Ishikawa (cell line): ENCODE measurements around the gene PCDHGA12.

ENCODE experiments used
- CEBPB ChIP-seq: IDR thresholded peaks from 2 replicates; pipeline ENCODE4 v1.6.1; 2012
- CREB1 ChIP-seq: IDR thresholded peaks from 2 replicates; pipeline ENCODE4 v1.6.1; 2012; ENCODE audit warnings: low read depth
- EGR1 ChIP-seq: IDR thresholded peaks from 2 replicates; pipeline ENCODE4 v1.6.1; 2012
- EP300 ChIP-seq: IDR thresholded peaks from 2 replicates; pipeline ENCODE4 v1.6.1; 2012; ENCODE audit warnings: borderline replicate concordance
- FOXM1 ChIP-seq: IDR thresholded peaks from 2 replicates; pipeline ENCODE4 v1.6.1; 2012; ENCODE audit warnings: low read depth, borderline replicate concordance
- NFIC ChIP-seq: IDR thresholded peaks from 2 replicates; pipeline ENCODE4 v1.6.1; 2012
- RAD21 ChIP-seq: IDR thresholded peaks from 2 replicates; pipeline ENCODE4 v1.6.1; 2012; ENCODE audit warnings: low read depth
- TAF1 ChIP-seq: IDR thresholded peaks from 2 replicates; pipeline ENCODE4 v1.6.1; 2012; ENCODE audit warnings: low read depth, mild to moderate bottlenecking
- TCF12 ChIP-seq: IDR thresholded peaks from 2 replicates; pipeline ENCODE4 v1.6.1; 2012; ENCODE audit warnings: low read depth
- TEAD4 ChIP-seq: IDR thresholded peaks from 2 replicates; pipeline ENCODE4 v1.6.1; 2012
- YY1 ChIP-seq: IDR thresholded peaks from 2 replicates; pipeline ENCODE4 v1.6.1; 2012; ENCODE audit warnings: low read depth
- ZBTB7A ChIP-seq: IDR thresholded peaks from 2 replicates; pipeline ENCODE4 v1.6.1; 2012; ENCODE audit warnings: low read depth
- TF ChIP-seq, protein P1 (sequence below): IDR thresholded peaks from 2 replicates; pipeline ENCODE4 v1.6.1; 2012
- TF ChIP-seq, protein P2 (sequence below): IDR thresholded peaks from 2 replicates; pipeline ENCODE4 v1.6.1; 2012
- TF ChIP-seq, protein P3 (sequence below): IDR thresholded peaks from 2 replicates; pipeline ENCODE4 v1.6.1; 2012; ENCODE audit warnings: low read depth, mild to moderate bottlenecking

The PCDHGA12 gene

DNA sequence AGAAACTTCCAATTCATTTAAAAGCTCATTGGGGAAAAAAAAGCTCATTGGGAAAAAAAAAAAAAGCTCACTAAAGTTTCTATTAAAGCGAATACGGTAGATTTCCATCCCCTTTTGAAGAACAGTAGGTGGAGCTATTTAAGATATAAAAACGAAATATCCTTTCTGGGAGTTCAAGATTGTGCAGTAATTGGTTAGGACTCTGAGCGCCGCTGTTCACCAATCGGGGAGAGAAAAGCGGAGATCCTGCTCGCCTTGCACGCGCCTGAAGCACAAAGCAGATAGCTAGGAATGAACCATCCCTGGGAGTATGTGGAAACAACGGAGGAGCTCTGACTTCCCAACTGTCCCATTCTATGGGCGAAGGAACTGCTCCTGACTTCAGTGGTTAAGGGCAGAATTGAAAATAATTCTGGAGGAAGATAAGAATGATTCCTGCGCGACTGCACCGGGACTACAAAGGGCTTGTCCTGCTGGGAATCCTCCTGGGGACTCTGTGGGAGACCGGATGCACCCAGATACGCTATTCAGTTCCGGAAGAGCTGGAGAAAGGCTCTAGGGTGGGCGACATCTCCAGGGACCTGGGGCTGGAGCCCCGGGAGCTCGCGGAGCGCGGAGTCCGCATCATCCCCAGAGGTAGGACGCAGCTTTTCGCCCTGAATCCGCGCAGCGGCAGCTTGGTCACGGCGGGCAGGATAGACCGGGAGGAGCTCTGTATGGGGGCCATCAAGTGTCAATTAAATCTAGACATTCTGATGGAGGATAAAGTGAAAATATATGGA is at the start of gene PCDHGA12:
Gene PCDHGA12 (plus strand): TSS at position 176 of the 782 bp plus-strand sequence. CDS start 253 bp downstream, at position 429.
- no peak for TF ChIP-seq CEBPB
- TF ChIP-seq RAD21 = peak; percentile 13; the same call in 1 of the 2 replicates

DNA sequence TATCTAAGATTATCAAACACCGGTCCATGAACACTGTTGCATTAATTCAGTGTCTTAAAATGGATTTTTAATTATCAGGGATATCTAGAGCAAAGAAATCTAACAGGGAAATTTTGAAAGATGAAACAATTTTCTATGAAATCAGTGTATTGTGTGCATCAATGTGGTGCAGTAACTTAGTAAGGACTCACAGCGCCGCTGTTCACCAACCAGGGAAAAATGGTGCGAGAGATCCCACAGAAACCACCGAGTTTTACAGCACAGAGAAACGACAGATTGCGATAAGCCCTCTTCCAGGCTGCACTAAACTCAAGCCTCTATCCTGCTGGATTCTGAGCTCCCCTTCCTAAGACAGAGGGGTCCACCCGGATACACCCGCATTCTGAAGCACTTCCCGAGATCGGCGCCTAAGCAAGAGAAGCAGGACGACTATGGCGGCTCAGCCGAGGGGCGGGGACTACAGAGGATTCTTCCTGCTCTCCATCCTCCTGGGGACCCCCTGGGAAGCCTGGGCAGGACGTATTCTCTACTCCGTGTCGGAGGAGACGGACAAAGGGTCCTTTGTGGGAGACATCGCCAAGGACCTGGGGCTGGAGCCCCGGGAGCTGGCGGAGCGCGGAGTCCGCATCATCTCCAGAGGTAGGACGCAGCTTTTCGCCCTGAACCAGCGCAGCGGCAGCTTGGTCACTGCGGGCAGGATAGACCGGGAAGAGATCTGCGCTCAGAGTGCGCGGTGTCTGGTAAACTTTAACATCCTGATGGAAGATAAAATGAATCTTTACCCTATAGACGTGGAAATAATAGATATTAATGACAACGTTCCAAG is 47.6 kb upstream of the PCDHGA12 start, which contains the start of gene PCDHGA7:
Gene PCDHGA7 (plus strand): TSS at position 274 of the 826 bp plus-strand sequence. CDS start 158 bp downstream, at position 432.
- no peak for TF ChIP-seq CREB1
- TF ChIP-seq, protein P1, sequence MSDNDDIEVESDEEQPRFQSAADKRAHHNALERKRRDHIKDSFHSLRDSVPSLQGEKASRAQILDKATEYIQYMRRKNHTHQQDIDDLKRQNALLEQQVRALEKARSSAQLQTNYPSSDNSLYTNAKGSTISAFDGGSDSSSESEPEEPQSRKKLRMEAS = no peak
- no peak for TF ChIP-seq ZBTB7A
- TF ChIP-seq TAF1 = no peak
- TF ChIP-seq, protein P2, sequence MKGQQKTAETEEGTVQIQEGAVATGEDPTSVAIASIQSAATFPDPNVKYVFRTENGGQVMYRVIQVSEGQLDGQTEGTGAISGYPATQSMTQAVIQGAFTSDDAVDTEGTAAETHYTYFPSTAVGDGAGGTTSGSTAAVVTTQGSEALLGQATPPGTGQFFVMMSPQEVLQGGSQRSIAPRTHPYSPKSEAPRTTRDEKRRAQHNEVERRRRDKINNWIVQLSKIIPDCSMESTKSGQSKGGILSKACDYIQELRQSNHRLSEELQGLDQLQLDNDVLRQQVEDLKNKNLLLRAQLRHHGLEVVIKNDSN = no peak
- TF ChIP-seq EP300 = no peak
- no peak for TF ChIP-seq TEAD4
- TF ChIP-seq, protein P3, sequence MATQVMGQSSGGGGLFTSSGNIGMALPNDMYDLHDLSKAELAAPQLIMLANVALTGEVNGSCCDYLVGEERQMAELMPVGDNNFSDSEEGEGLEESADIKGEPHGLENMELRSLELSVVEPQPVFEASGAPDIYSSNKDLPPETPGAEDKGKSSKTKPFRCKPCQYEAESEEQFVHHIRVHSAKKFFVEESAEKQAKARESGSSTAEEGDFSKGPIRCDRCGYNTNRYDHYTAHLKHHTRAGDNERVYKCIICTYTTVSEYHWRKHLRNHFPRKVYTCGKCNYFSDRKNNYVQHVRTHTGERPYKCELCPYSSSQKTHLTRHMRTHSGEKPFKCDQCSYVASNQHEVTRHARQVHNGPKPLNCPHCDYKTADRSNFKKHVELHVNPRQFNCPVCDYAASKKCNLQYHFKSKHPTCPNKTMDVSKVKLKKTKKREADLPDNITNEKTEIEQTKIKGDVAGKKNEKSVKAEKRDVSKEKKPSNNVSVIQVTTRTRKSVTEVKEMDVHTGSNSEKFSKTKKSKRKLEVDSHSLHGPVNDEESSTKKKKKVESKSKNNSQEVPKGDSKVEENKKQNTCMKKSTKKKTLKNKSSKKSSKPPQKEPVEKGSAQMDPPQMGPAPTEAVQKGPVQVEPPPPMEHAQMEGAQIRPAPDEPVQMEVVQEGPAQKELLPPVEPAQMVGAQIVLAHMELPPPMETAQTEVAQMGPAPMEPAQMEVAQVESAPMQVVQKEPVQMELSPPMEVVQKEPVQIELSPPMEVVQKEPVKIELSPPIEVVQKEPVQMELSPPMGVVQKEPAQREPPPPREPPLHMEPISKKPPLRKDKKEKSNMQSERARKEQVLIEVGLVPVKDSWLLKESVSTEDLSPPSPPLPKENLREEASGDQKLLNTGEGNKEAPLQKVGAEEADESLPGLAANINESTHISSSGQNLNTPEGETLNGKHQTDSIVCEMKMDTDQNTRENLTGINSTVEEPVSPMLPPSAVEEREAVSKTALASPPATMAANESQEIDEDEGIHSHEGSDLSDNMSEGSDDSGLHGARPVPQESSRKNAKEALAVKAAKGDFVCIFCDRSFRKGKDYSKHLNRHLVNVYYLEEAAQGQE = no peak
- TF ChIP-seq TCF12 = no peak
- TF ChIP-seq EGR1 = no peak
- TF ChIP-seq RAD21 = no peak
- TF ChIP-seq FOXM1 = no peak
- no peak for TF ChIP-seq NFIC
- TF ChIP-seq YY1 = no peak
- TF ChIP-seq CEBPB = no peak

DNA sequence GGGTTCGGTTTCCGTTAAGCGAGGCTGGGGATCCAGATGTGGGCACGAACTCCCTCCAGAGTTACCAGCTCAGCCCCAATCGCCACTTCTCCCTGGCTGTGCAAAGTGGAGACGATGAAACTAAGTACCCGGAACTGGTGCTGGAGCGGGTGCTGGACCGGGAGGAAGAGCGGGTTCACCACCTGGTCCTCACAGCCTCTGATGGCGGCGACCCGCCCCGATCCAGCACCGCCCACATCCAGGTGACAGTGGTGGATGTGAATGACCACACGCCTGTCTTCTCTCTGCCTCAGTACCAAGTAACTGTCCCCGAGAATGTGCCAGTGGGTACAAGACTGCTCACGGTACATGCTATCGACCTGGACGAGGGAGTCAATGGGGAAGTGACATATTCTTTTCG is 47.0 kb upstream of the PCDHGA12 start:
- TF ChIP-seq, protein P3 = no peak
- no peak for TF ChIP-seq FOXM1
- no peak for TF ChIP-seq CREB1
- no peak for TF ChIP-seq NFIC
- TF ChIP-seq TAF1 = no peak
- TF ChIP-seq, protein P2 = no peak
- no peak for TF ChIP-seq YY1
- TF ChIP-seq TEAD4 = no peak
- no peak for TF ChIP-seq ZBTB7A
- no peak for TF ChIP-seq EP300
- TF ChIP-seq EGR1 = no peak
- TF ChIP-seq, protein P1 = no peak
- TF ChIP-seq TCF12 = no peak
- TF ChIP-seq CEBPB = no peak
- TF ChIP-seq RAD21 = no peak

DNA sequence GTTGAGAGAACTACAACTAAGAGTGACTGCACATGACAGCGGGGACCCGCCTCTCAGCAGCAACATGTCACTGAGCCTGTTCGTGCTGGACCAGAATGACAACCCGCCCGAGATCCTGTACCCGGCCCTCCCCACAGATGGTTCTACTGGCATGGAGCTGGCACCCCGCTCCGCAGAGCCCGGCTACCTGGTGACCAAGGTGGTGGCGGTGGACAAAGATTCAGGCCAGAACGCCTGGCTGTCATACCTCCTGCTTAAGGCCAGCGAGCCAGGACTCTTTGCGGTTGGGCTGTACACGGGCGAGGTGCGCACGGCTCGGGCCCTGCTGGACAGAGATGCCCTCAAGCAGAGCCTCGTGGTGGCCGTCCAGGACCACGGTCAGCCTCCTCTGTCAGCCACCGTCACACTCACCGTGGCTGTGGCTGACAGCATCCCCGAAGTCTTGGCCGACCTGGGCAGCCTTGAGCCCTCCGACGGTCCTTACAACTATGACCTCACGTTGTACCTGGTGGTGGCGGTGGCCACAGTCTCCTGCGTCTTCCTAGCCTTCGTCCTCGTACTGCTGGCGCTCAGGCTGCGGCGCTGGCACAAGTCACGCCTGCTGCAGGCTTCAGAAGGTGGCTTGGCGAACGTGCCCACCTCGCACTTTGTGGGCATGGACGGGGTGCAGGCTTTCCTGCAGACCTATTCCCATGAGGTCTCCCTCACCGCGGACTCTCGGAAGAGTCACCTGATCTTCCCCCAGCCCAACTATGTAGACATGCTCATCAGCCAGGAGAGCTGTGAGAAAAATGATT is 45.6 kb upstream of the PCDHGA12 start:
- no peak for TF ChIP-seq EGR1
- TF ChIP-seq, protein P2 = no peak
- no peak for TF ChIP-seq TAF1
- no peak for TF ChIP-seq RAD21
- TF ChIP-seq ZBTB7A = no peak
- TF ChIP-seq, protein P1 = no peak
- no peak for TF ChIP-seq EP300
- TF ChIP-seq NFIC = no peak
- TF ChIP-seq CREB1 = no peak
- no peak for TF ChIP-seq TCF12
- no peak for TF ChIP-seq YY1
- TF ChIP-seq FOXM1 = no peak
